GM12878 (cell line): Measurements from ENCODE around the gene BPTF. TPM values are rescaled to one million over a fixed set of nuclear protein-coding genes. Genes with fewer than 3 reads are reported as not detected.

Source experiments
- ATAC-seq: fragments of 200-7000 bp; cut with Tn5 transposase; 3 replicates; pipeline ENCODE4 v1.9.1; 2020; ENCODE audit warnings: mild to moderate bottlenecking, moderate library complexity
- BruUV-seq: library from RNA; stranded (reverse); fragments of 400-500 nt; replicated peaks from 2 replicates; lab custom pipeline; 2021; lab: Mats Ljungman, UMichigan
- CTCF ChIA-PET: fragments of 300-600 bp; sonication (Branson Sonifier 250); formaldehyde crosslinking; extraction: SDS; loops from one replicate; lab custom pipeline; 2021; ENCODE audit warnings: inconsistent platforms; lab: Yijun Ruan, JAX
- POLR2A ChIA-PET: fragments of 350-600 bp; formaldehyde crosslinking; extraction: SDS; loops from one replicate; lab custom pipeline; 2021; ENCODE audit warnings: inconsistent platforms; lab: Charles Lee
- RAD21 ChIA-PET: fragments of 300-600 bp; sonication (Branson Sonifier 250); formaldehyde crosslinking; loops from one replicate; lab custom pipeline; 2023; ENCODE audit warnings: antibody characterized with exemption; ENCODE audit not compliant: unreplicated experiment; lab: Charles Lee
- SMC1A ChIA-PET: fragments of 300-600 bp; sonication (Branson Sonifier 250); formaldehyde crosslinking; loops from one replicate; lab custom pipeline; 2023; ENCODE audit not compliant: unreplicated experiment, uncharacterized antibody; lab: Charles Lee
- DNase-seq: peaks from one replicate; pipeline ENCODE4 v3.0.0-alpha.2; 2011; ENCODE audit warnings: low read depth, low spot score
- FAIRE-seq: peaks from 3 replicates; lab custom pipeline; 2011; peaks lifted over from hg19 to GRCh38; lab: Jason Lieb, UNC
- H2AFZ ChIP-seq: 2 replicates; pipeline ENCODE4 v1.6.0; 2011; ENCODE audit warnings: low read depth, low read length, control low read depth; ENCODE audit not compliant: control insufficient read depth
- H3K27ac ChIP-seq: 2 replicates; pipeline ENCODE4 v1.5.1; 2011; ENCODE audit warnings: control low read depth; ENCODE audit not compliant: control insufficient read depth, insufficient read depth
- H3K27me3 ChIP-seq, 2 experiments: replicated peaks in 1 of 2; 2 replicates each; pipeline versions ENCODE4 v1.6.0 to v1.6.1; 2011; ENCODE audit warnings: low read length in 1 of 2; ENCODE audit not compliant: control insufficient read depth in 2 of 2, insufficient read depth in 2 of 2
- H3K36me3 ChIP-seq, 2 experiments: 2 replicates each; pipeline ENCODE4 v1.5.1; 2011; ENCODE audit warnings: low read length in 1 of 2; ENCODE audit not compliant: control insufficient read depth in 2 of 2, insufficient read depth in 2 of 2
- H3K4me1 ChIP-seq: 2 replicates; pipeline ENCODE4 v1.6.1; 2011; ENCODE audit warnings: mild to moderate bottlenecking, low read length, moderate library complexity, mixed read lengths; ENCODE audit not compliant: control insufficient read depth, insufficient read depth
- H3K4me2 ChIP-seq: 2 replicates; pipeline ENCODE4 v1.6.0; 2011; ENCODE audit warnings: control low read depth; ENCODE audit not compliant: control insufficient read depth, insufficient read depth
- H3K4me3 ChIP-seq: fragments of 200-600 bp; sonication (generic); 2 replicates; pipeline ENCODE4 v1.5.1; 2016
- H3K79me2 ChIP-seq: 2 replicates; pipeline ENCODE4 v1.6.0; 2011; ENCODE audit warnings: low read length; ENCODE audit not compliant: control insufficient read depth, insufficient read depth
- H3K9ac ChIP-seq: 2 replicates; pipeline ENCODE4 v1.8.0; 2011; ENCODE audit warnings: low read length, control low read depth, mixed read lengths; ENCODE audit not compliant: control insufficient read depth, insufficient read depth
- H3K9me3 ChIP-seq: replicated peaks from 3 replicates; pipeline ENCODE4 v1.5.1; 2011; ENCODE audit warnings: mild to moderate bottlenecking, low read length; ENCODE audit not compliant: control insufficient read depth, insufficient read depth
- H4K20me1 ChIP-seq: 2 replicates; pipeline ENCODE4 v1.6.0; 2011; ENCODE audit not compliant: control insufficient read depth, insufficient read depth
- CEBPB ChIP-seq, 2 experiments: fragments of 150-350 bp in 1 of 2; IDR thresholded peaks; 2 replicates each; pipeline ENCODE4 v1.6.1; 2012 to 2014; ENCODE audit warnings: low read depth in 2 of 2, low read length in 2 of 2, borderline replicate concordance in 1 of 2, inconsistent platforms in 1 of 2
- CREB1 ChIP-seq: IDR thresholded peaks from 2 replicates; pipeline ENCODE4 v1.6.1; 2012; ENCODE audit warnings: low read depth, mild to moderate bottlenecking, inconsistent platforms
- FOXK2 ChIP-seq: fragments of 450-650 bp; IDR thresholded peaks from 2 replicates; pipeline ENCODE4 v1.6.1; 2017; ENCODE audit warnings: mild to moderate bottlenecking, moderate library complexity
- HDGF ChIP-seq: fragments of 450-650 bp; IDR thresholded peaks from 2 replicates; pipeline ENCODE4 v1.6.1; 2016; ENCODE audit warnings: antibody characterized with exemption
- NR2F1 ChIP-seq: fragments of 450-650 bp; conservative IDR thresholded peaks from 2 replicates; pipeline ENCODE4 v1.6.1; 2017; ENCODE audit warnings: mild to moderate bottlenecking
- RAD21 ChIP-seq: IDR thresholded peaks from 2 replicates; pipeline ENCODE4 v1.6.1; 2011; ENCODE audit warnings: mild to moderate bottlenecking, low read depth, low read length, moderate library complexity; ENCODE audit not compliant: insufficient read depth
- RUNX3 ChIP-seq: IDR thresholded peaks from 2 replicates; pipeline ENCODE4 v1.6.1; 2012; ENCODE audit warnings: low read length, inconsistent platforms
- SMC3 ChIP-seq: IDR thresholded peaks from 2 replicates; pipeline ENCODE4 v1.6.1; 2011; ENCODE audit warnings: low read length, improper control_type of control experiment, borderline replicate concordance
- YY1 ChIP-seq: IDR thresholded peaks from 2 replicates; pipeline ENCODE4 v1.6.1; 2011; ENCODE audit warnings: low read depth, mild to moderate bottlenecking, low read length
- WGBS: methylation state at CpG from one replicate; pipeline ENCODE4 v1.1.6; 2016; ENCODE audit warnings: low lambda C conversion rate; ENCODE audit not compliant: insufficient replicate concordance, insufficient coverage; ENCODE audit errors: missing lambda C conversion rate; 5-methylcytosine and 5-hydroxymethylcytosine counted together
- in situ Hi-C: fragments of 300-500 bp; cut with MboI; formaldehyde crosslinking; loops from 9 replicates; pipeline ENCODE4 v1.14.3; 2018; ENCODE audit warnings: mixed read lengths
- intact Hi-C: fragments of 100-400 bp; cut with micrococcal nuclease; formaldehyde crosslinking; loops from one replicate; pipeline ENCODE4 v1.14.2; 2022; ENCODE audit not compliant: unreplicated experiment
- polyA plus RNA-seq, 11 experiments: library from polyadenylated mRNA; depleted of rRNA in 4 of 11; unstranded in 6 of 11; stranded (reverse) in 5 of 11; fragments of >200 nt; fragmentation: Nextera tagmentation in 4 of 11; fragmentation: Illumina TruSeq in 1 of 11; extraction: Ambion mirVana in 4 of 11; extraction: Trizol in 1 of 11; gene quantifications; 1 replicate in 1 of 11; 2 replicates in 10 of 11; pipeline versions ENCODE4 v1.2.1 to v1.2.3, GENCODE V29; 2011 to 2016; ENCODE audit warnings: inconsistent platforms in 2 of 11, missing spikeins in 2 of 11, low read depth in 1 of 11
- total RNA-seq, 4 experiments: library from RNA; depleted of rRNA in 3 of 4; stranded (reverse); fragments of >200 nt in 3 of 4; fragmentation: Illumina TruSeq in 1 of 4; extraction: Trizol in 1 of 4; gene quantifications; 2 replicates each; pipeline versions ENCODE4 v1.2.1 to v1.2.3, GENCODE V29; 2013 to 2021
- TF ChIP-seq, protein P1 (sequence below), 3 experiments: IDR thresholded peaks in 2 of 3; conservative IDR thresholded peaks in 1 of 3; 2 replicates each; pipeline ENCODE4 v1.5.1; 2011; ENCODE audit warnings: low read depth in 3 of 3, low read length in 3 of 3, mild to moderate bottlenecking in 3 of 3, control low read depth in 2 of 3, moderate library complexity in 2 of 3, inconsistent platforms in 1 of 3, mixed read lengths in 1 of 3; ENCODE audit not compliant: control insufficient read depth in 2 of 3, insufficient read depth in 1 of 3; ENCODE audit errors: extremely low read depth in 1 of 3

BPTF gene
- total and polyA plus RNA-seq, 10 of the 15 experiments (the other 5 are each of a cell fraction or from before 2014, with no cell fraction given): 19.4 to 78.3 (median 44.8) TPM

DNA sequence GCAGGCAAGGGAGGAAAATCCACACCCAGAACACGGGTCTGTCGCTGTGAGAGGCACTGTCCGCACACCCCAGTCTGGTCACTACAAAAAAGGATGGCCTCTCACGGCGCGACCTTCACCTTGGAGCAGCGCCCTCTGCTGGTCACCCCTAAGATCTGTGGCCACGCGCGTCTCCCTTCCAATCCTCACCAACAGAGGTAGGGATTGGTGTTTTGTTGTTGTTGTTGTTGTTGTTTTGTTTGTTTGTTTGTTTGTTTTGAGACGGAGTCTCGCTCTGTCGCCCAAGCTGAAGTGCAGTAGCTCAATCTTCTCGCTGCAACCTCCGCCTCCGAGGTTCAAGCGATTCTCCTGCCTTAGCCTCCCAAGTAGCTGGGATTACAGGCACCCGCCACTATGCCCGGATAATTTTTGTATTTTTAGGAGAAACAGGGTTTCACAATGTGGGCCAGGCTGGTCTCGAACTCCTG lies 185.9 kb downstream of the BPTF start:
- ATAC-seq (peak; percentile 98), DNase-seq (no peak), FAIRE-seq (no peak)
- peak overlapping the region; percentile 28; the same call in 1 of the 2 replicates for H3K4me3 ChIP-seq
- ChIA-PET POLR2A (no interaction called here), RAD21 (interaction anchor here (1.1 kb wide), 1 partner anchor 15 kb away, joined by 3 read pairs; the partner anchor contains the start of gene C17orf58), SMC1A (no interaction called here), CTCF (interaction anchor here (0.7 to 1.6 kb wide), 9 partner anchors 8 to 112 kb away, joined by 3 to 6 read pairs (median 3); partner anchors contain the start of gene C17orf58)
- BruUV-seq: no TSS peak
- WGBS: 29% methylated on average over 20 of the region's 20 CpGs
- no peaks in the 10 kb centered on the region for H4K20me1 ChIP-seq
- no peaks in the 10 kb centered on the region for H3K9me3 ChIP-seq
- H3K36me3 ChIP-seq: no peaks in the 10 kb centered on the region
- H3K27ac ChIP-seq: no peak overlapping the region
- in situ Hi-C loops (no loop called here), intact Hi-C loops (loop anchor here (10.0 kb wide), 1 partner anchor 454 kb away; no protein-coding TSS in a partner anchor)
- TF ChIP-seq SMC3 (peak; percentile 33; the same call in 1 of the 2 replicates), NR2F1 (peak; percentile 71), CREB1 (no peak), YY1 (peak; percentile 54; the same call in 1 of the 2 replicates), RAD21 (peak; percentile 37; the same call in 1 of the 2 replicates), HDGF (peak; percentile 91), RUNX3 (peak; percentile 6; the same call in 1 of the 2 replicates), FOXK2 (0 out of 2 replicates have a peak, but pooled peaks have one; percentile 14), CEBPB (IDR thresholded peaks at IDR 0.05; ENCODE audit: borderline replicate concordance in 1 of 2, low read depth in 2 of 2, low read length in 2 of 2) (no peak)
- TF ChIP-seq, protein P1, sequence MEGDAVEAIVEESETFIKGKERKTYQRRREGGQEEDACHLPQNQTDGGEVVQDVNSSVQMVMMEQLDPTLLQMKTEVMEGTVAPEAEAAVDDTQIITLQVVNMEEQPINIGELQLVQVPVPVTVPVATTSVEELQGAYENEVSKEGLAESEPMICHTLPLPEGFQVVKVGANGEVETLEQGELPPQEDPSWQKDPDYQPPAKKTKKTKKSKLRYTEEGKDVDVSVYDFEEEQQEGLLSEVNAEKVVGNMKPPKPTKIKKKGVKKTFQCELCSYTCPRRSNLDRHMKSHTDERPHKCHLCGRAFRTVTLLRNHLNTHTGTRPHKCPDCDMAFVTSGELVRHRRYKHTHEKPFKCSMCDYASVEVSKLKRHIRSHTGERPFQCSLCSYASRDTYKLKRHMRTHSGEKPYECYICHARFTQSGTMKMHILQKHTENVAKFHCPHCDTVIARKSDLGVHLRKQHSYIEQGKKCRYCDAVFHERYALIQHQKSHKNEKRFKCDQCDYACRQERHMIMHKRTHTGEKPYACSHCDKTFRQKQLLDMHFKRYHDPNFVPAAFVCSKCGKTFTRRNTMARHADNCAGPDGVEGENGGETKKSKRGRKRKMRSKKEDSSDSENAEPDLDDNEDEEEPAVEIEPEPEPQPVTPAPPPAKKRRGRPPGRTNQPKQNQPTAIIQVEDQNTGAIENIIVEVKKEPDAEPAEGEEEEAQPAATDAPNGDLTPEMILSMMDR (IDR thresholded peaks at IDR 0.05 in 2 of 3, conservative IDR thresholded peaks at IDR 0.05 in 1 of 3; ENCODE audit: control insufficient read depth in 2 of 3, extremely low read depth in 1 of 3, insufficient read depth in 1 of 3, low read depth in 3 of 3, low read length in 3 of 3): peak; percentile 59 to 83 (median 80)
- peak overlapping the region; percentile 82 for H3K4me2 ChIP-seq
- peak overlapping the region; percentile 67 for H2AFZ ChIP-seq
- H3K4me1 ChIP-seq: no peaks in the 10 kb centered on the region
- no peaks in the 10 kb centered on the region for H3K79me2 ChIP-seq
- H3K9ac ChIP-seq: no peak overlapping the region
- H3K27me3 ChIP-seq: peaks cover 0 to 2% of the 10 kb centered on the region in 2 experiments; a peak in 1 of 4 replicates
